HG03575 (cell line): Measurements from ENCODE around the gene BFSP1.
A peak's percentile ranks its signal among the peaks of the same experiment; 100 is the strongest.

Experiments used
- ATAC-seq: cut with Tn5 transposase; IDR thresholded peaks from one replicate; pipeline ENCODE4 v1.9.1; 2021; ENCODE audit not compliant: unreplicated experiment, insufficient number of reproducible peaks, low FRiP score; ENCODE audit errors: extremely low read depth

Gene BFSP1

DNA sequence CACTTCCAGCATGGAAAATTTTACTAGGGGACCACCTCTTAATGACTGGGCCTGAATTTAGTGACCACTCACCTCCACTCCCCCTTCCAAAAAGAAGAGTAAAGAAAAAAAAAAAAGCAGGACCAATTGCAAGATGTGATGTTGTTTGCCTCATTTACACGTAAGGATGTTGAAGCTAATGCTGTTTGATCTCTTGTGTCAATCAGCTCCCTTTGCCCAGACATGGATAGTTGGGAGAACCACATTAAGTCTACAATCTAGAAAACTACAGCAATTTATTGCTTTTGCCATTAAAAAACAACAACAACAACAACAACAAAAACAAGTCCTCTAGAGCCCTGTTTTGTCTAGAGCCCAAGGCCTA is 27.7 kb upstream of the BFSP1 start:
- no peak for ATAC-seq

DNA sequence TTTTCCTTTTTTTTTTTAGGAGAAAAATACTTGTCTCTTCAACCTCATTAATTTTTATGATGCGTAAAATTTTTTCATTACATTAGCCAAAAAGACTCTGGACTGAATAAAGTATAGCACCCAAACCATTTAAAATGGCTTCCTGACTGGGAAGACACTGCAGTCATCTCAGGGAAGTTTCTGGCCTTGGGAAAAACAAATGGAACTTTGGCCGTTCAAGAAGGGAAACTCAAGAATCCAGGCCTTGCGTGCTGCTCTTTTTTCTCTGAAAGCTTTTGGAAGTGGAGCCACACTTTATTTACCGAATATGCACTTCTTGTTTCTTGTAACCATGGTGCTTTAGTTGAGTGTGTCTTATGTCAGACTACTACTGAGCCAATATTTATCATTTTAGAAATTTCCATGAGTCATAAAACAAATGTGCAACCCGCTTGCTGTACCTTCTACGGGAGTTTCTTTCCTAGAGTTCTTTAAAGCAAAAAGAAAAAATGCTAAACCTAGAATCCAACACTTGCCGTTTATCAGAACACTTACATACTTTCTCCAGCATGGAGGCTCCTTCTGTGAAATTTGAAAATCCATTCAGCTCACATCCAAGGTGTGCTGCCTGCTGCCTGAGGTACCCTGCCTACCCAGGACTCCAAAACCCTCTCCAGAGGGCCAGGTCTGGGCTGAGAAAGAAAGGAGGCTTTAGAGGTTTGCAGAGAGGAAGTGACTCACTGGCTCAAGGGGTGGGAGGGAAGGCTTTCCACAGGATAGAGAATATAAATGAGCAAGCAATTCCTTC is 27.2 kb upstream of the BFSP1 start:
- ATAC-seq = no peak

GRCh38 chr20:17557675-17558006 is 26.5 kb upstream of the BFSP1 start:
- no peak for ATAC-seq

GRCh38 chr20:17556837-17557674 is 25.9 kb upstream of the BFSP1 start:
- ATAC-seq = no peak

DNA sequence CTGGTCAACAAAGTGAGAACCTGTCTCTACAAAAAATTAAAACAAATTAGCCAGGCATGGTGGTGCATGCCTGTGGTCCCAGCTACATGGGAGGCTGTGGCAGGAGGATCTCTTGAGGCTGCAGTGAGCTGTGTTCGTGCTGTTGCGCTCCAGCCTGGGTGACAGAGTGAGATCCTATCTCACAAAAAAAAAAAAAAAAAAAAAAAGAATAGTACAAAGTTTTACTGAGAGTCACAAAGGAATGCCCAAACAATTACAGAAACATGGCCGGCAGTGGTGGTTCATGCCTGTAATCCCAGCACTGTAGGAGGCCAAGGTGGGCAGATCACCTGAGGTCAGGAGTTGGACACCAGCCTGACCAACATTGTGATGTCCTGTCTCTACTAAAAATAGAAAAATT is 23.9 kb upstream of the BFSP1 start:
- no peak for ATAC-seq

DNA sequence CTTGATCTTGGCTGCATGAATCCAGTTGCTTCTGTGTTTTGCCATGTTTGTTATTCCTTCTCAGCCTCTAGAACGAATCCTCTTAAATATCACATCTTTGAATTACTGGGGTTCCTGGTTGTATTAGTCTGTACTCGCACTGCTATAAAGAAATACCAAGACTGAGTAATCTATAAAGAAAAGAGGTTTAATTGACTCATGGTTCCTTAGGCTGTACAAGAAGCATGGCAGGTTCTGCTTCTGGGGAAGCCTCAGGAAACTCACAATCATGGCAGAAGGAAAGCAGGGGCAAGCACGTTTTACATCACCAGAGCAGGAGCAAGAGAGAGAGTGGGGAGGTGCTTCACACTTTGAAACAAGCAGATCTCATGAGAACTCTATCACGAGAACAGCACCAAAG is 18.0 kb upstream of the BFSP1 start:
- ATAC-seq = no peak

DNA sequence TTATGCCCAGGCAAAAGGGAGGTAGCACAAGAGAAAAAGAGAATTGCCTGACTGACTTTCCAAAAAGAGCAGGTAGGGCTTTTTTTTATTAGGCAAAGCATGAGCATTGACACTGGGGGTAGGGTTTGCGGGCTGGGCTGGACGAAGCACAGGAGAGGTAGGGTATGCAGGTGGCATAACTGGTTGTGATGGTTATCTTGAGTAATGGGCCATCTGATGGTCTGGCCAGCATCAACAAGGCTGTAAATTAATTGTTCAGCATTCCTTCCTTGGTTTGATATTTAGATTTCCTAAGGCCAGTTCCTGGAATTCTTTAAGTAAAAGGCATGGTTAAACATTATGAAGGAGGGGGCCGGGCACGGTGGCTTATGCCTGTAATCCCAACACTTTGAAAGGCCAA is 13.9 kb upstream of the BFSP1 start:
- no peak for ATAC-seq

DNA sequence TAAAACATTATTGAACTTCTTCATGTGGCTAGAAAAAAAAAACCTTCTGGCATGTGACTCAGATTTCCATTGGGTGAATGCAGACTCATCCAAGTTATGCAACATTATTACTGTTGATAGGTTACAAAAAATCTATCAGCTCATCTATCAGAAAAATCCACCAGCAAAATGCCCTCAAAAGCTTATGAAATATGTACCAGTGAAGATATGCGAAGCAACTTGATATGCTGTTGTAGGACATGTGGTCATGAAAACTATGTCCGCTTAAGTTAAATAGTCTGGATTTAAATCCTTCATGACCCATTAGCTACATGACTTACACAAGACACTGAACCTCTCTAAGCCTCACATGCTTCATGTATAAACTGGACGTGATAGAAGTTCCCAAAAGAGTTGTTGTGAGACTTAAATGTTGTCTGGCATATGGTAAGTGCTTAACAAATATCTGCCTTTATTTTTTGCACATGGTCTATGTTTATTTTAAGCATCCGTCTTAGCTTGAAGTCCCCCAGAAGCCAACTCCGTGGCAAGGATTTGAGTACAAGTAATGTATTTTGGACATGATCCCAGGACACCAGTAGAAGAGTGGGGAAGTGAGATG is 12.5 kb upstream of the BFSP1 start:
- no peak for ATAC-seq

GRCh38 chr20:17542993-17543412 is 11.8 kb upstream of the BFSP1 start:
- no peak for ATAC-seq

- no peak for ATAC-seq
Measured at GRCh38 chr20:17542481-17542880, 11.3 kb upstream of the BFSP1 start.

- no peak for ATAC-seq
Measured at GRCh38 chr20:17541996-17542395, 10.8 kb upstream of the BFSP1 start.

- ATAC-seq = no peak
Measured at GRCh38 chr20:17541596-17541995, 10.4 kb upstream of the BFSP1 start.

DNA sequence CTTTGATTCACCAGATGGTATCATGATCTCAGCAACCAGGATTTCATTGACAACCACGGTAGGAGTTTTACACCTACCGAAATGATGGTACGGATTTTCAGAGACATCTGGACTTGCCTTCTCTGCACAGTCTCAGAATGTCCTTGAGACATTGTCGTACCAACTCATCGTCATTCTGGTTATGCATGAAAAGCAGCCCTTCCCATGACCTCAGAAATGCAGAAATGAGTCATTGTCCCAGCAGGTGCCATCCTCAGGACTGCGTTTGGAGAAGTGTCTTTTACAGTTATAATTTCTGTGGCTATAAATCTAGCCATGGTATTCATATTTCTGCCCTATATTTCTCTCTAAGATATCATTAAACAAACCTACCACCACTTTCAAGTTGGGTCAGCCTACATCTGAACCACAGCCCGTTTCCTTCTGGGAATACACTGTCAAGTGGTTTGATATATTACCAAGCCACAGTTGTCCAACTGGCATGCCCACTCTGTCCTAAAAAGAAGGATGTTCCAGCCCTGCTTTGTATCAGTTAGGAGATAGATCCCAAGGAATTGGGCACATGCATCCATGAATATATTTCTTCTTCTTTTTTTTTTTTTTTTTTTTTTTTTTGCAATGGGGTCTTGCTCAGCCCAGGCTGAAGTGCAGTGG is 7.5 kb upstream of the BFSP1 start:
- no peak for ATAC-seq

GRCh38 chr20:17537959-17538358 is 6.8 kb upstream of the BFSP1 start:
- no peak for ATAC-seq

DNA sequence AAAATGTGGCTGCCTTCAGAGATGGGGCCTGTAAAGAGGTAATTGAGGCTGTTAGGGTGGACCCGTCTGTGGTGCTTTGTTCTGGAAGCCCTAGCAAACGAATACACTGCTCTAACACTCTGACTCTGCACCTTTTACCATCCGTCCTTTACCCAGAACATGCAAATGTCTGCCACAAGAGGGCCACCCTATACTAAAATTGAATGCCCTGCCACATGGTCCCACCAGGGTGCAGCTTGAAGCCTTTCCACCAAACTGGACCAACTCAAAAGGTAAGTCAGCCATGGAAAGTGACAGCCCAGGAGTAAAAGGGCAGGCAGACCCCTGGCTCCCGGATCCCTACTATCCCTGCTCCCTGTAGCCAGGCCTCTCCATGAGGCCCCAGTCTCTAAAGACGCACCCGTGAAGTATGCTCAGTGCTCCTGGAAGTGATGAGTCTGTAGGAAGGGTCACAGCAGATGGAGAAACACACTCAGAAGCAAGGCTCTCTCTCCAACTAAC is 5.8 kb upstream of the BFSP1 start:
- ATAC-seq = peak; percentile 70

DNA sequence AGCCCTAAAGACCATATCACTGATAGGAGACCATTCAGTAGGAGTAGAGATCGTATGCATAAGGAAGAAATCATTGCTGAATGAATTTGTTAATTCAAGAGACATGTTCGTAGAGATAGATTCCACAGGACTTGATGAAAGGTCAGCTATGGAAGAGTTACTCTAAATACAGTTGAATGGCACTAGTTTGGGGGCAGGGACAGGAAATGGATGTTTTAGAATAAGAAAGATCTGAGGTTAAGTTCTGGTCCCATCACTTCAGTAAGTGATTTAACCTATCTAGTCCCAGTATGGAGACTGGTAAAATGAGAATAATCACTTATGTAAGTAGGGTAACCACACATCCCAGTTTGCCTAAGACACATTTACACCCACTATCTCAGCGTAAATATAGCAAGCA is 2.9 kb upstream of the BFSP1 start:
- ATAC-seq = no peak

DNA sequence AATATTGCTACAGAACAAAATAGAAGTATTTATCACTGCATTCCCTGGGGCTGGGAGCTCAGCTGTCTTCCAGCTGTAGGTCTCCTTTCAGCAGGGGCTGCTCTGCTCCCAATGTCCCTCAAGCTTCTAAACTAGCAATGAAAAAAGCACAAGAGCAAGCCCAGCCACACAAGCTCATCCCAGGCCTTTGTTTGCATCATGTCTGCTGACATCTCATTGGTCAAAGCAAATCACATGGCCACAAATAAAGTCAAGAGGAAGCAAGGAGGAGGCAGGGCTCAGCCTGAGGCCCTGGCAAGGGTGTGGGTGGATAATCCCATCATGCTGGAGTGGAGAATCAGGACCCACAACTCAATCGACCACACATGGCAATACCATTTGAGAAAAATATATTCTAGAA is 2.2 kb upstream of the BFSP1 start:
- no peak for ATAC-seq

GRCh38 chr20:17531665-17532025 is 466 bp upstream of the BFSP1 start:
- ATAC-seq = no peak

GRCh38 chr20:17530153-17530552 is 1.0 kb downstream of the BFSP1 start:
- no peak for ATAC-seq

- no peak for ATAC-seq
Measured at GRCh38 chr20:17529586-17529985, 1.6 kb downstream of the BFSP1 start.
